Right lobe of liver (tissue), 6 donors: ENCODE measurements around the gene CFAP161. TPM values are rescaled to one million over a fixed set of nuclear protein-coding genes. Genes with fewer than 3 reads are reported as not detected.

Experiments
- ATAC-seq, 4 donors: fragments of 200-7000 bp; cut with Tn5 transposase; one replicate each; pipeline ENCODE4 v1.9.1; 2020; ENCODE audit warnings: mild to moderate bottlenecking in 4 of 4, moderate library complexity in 4 of 4
- DNase-seq, 3 donors: peaks; one replicate each; pipeline ENCODE4 v3.0.0-alpha.2; 2020
- H3K27ac ChIP-seq, 3 donors: fragments of 200-600 bp; one replicate each; pipeline ENCODE4 v1.8.0; 2022
- H3K27me3 ChIP-seq, 2 donors: fragments of 200-600 bp; one replicate each; pipeline ENCODE4 v1.8.0; 2022
- H3K36me3 ChIP-seq, 4 donors: fragments of 200-600 bp; sonication (generic) in 1 of 4; one replicate each; pipeline versions ENCODE4 v1.5.1 to v1.8.0; 2017 to 2022; ENCODE audit warnings: control low read depth in 1 of 4
- H3K4me1 ChIP-seq, 4 donors: fragments of 200-600 bp; sonication (generic) in 1 of 4; one replicate each; pipeline versions ENCODE4 v1.5.1 to v1.8.0; 2017 to 2022; ENCODE audit warnings: control low read depth in 1 of 4
- H3K4me3 ChIP-seq, 3 donors: fragments of 200-600 bp; one replicate each; pipeline ENCODE4 v1.8.0; 2022
- H3K9me3 ChIP-seq, 4 donors: fragments of 200-600 bp; sonication (generic) in 1 of 4; one replicate each; pipeline versions ENCODE4 v1.5.1 to v1.8.0; 2017 to 2022; ENCODE audit warnings: control low read depth in 1 of 4
- POLR2A ChIP-seq: fragments of 450-650 bp; IDR thresholded peaks from one replicate; pipeline ENCODE4 v1.6.1; 2017; ENCODE audit warnings: antibody characterized with exemption, mild to moderate bottlenecking
- WGBS: methylation state at CpG from one replicate; pipeline ENCODE4 v1.1.6; 2018; ENCODE audit warnings: low coverage, low lambda C conversion rate; ENCODE audit not compliant: insufficient coverage; ENCODE audit errors: missing lambda C conversion rate; 5-methylcytosine and 5-hydroxymethylcytosine counted together
- intact Hi-C, 2 donors: fragments of 100-400 bp; cut with DNase I; formaldehyde crosslinking; loops; one replicate each; pipeline versions ENCODE4 v1.11.2 to v1.14.1; 2022
- total RNA-seq, 6 experiments: library from RNA; depleted of rRNA in 2 of 6; stranded (reverse); fragments of >200 nt in 2 of 6; fragmentation: NEBNext Ultra II Directional in 3 of 6; extraction: Animal tissue kit (Norgen Biotek cat#: 25700) in 3 of 6; gene quantifications; one replicate each; pipeline versions ENCODE4 v1.1.0 to v1.2.4, GENCODE V29; 2016 to 2023
- TF ChIP-seq, protein P1 (sequence below), 4 donors: fragments of 200-600 bp in 3 of 4; fragments of 450-650 bp in 1 of 4; IDR thresholded peaks; one replicate each; pipeline versions ENCODE4 v1.5.1 to v1.8.0; 2016 to 2022; ENCODE audit warnings: antibody characterized with exemption in 4 of 4, mild to moderate bottlenecking in 2 of 4
- donor health status: DM: no; HTN: yes; CAD: no.
- donor health status: DM: no; HTN: no; CAD: no.
- donor health status: DM: no; HTN: no; CAD: no.
- donor health status: DM: no; HTN: yes; CAD: no.
- donor health status: DM: no; HTN: yes; CAD: no.

Gene CFAP161
- total RNA-seq, 6 experiments from 2014 or later: 0.25 to 0.42 TPM; not detected in 4

GRCh38 chr15:81107889-81108288 is 26.2 kb upstream of the CFAP161 start:
- H3K27ac ChIP-seq: no peak overlapping the region
- no peak for TF ChIP-seq POLR2A
- TF ChIP-seq, protein P1, sequence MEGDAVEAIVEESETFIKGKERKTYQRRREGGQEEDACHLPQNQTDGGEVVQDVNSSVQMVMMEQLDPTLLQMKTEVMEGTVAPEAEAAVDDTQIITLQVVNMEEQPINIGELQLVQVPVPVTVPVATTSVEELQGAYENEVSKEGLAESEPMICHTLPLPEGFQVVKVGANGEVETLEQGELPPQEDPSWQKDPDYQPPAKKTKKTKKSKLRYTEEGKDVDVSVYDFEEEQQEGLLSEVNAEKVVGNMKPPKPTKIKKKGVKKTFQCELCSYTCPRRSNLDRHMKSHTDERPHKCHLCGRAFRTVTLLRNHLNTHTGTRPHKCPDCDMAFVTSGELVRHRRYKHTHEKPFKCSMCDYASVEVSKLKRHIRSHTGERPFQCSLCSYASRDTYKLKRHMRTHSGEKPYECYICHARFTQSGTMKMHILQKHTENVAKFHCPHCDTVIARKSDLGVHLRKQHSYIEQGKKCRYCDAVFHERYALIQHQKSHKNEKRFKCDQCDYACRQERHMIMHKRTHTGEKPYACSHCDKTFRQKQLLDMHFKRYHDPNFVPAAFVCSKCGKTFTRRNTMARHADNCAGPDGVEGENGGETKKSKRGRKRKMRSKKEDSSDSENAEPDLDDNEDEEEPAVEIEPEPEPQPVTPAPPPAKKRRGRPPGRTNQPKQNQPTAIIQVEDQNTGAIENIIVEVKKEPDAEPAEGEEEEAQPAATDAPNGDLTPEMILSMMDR (IDR thresholded peaks at IDR 0.05): no peak
- intact Hi-C loops: loop anchor here (5.0 to 10.0 kb wide), 3 partner anchors 111 to 157 kb away; no protein-coding TSS in a partner anchor
- 62% methylated on average over 4 of the region's 4 CpGs for WGBS
- peaks cover 0 to 2% (median under 1%) of the 10 kb centered on the region in 4 donors for H3K4me1 ChIP-seq
- H3K27me3 ChIP-seq: no peaks in the 10 kb centered on the region
- H3K36me3 ChIP-seq: no peaks in the 10 kb centered on the region
- no peak for DNase-seq
- ATAC-seq: peak in 3 of 4 donors; percentile 31 to 42 (median 33)
- H3K9me3 ChIP-seq: no peaks in the 10 kb centered on the region
- H3K4me3 ChIP-seq: no peak overlapping the region

DNA sequence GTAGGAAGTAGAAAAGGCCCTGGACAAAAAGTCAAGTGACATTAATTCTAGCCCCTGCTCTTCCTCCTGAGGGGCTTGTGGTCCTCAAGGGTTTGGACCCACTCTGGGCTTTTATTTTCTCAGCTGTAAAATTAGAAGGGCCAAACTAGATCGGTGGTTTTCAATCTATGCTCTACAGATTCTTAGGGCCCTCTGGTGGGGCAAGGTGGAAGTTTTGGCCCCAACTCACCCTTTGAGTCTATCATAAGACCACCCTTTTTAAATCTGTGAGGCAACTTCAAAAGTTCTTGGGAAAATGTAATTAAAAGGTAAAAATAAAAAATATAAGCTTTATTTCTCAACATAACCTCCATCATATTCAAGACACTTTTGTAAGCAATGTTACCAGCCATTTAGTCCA is 25.6 kb upstream of the CFAP161 start:
- H3K4me3 ChIP-seq: no peak overlapping the region
- no peaks in the 10 kb centered on the region for H3K27me3 ChIP-seq
- WGBS: 13% methylated on average over 1 of the region's 1 CpG
- TF ChIP-seq POLR2A: no peak
- TF ChIP-seq, protein P1 (IDR thresholded peaks at IDR 0.05): peak; percentile 44 to 53 (median 51)
- ATAC-seq (peak in 3 of 4 donors; percentile 21 to 42 (median 41)), DNase-seq (no peak)
- no peaks in the 10 kb centered on the region for H3K9me3 ChIP-seq
- H3K27ac ChIP-seq: no peak overlapping the region
- no peaks in the 10 kb centered on the region for H3K36me3 ChIP-seq
- peaks cover 0 to 7% (median 2%) of the 10 kb centered on the region in 4 donors for H3K4me1 ChIP-seq
- intact Hi-C loops: loop anchor here (5.0 to 10.0 kb wide), 3 partner anchors 111 to 156 kb away; no protein-coding TSS in a partner anchor

DNA sequence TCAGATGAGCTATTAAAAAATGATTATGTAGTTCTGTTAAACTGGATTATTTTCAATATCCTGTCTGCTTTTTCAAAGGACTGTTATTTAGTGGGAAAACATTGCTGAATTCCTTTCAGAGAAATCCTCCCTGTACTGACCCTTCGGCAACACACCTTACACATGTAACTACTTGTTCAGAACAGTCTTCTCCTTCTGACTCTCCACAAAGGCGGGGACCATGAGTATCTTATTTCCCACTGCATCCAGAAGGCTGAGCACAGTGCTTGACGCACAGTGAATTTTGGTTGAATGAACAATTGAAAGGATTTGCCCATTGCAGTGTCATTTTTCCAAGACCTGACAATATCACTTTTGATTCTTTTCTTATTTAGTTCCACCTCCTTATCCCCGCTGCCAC is 23.1 kb upstream of the CFAP161 start:
- TF ChIP-seq, protein P1 (IDR thresholded peaks at IDR 0.05): no peak
- no peak for TF ChIP-seq POLR2A
- WGBS: 73% methylated on average over 4 of the region's 4 CpGs
- H3K9me3 ChIP-seq: no peaks in the 10 kb centered on the region
- H3K4me1 ChIP-seq: peaks cover 0 to 14% (median 5%) of the 10 kb centered on the region in 4 donors
- intact Hi-C loops: loop anchor here in 1 of 2 donors (5.0 kb wide), 1 partner anchor 156 kb away; no protein-coding TSS in a partner anchor
- ATAC-seq (no peak), DNase-seq (no peak)
- H3K36me3 ChIP-seq: no peaks in the 10 kb centered on the region
- no peaks in the 10 kb centered on the region for H3K27me3 ChIP-seq
- H3K4me3 ChIP-seq: no peak overlapping the region
- no peak overlapping the region for H3K27ac ChIP-seq

DNA sequence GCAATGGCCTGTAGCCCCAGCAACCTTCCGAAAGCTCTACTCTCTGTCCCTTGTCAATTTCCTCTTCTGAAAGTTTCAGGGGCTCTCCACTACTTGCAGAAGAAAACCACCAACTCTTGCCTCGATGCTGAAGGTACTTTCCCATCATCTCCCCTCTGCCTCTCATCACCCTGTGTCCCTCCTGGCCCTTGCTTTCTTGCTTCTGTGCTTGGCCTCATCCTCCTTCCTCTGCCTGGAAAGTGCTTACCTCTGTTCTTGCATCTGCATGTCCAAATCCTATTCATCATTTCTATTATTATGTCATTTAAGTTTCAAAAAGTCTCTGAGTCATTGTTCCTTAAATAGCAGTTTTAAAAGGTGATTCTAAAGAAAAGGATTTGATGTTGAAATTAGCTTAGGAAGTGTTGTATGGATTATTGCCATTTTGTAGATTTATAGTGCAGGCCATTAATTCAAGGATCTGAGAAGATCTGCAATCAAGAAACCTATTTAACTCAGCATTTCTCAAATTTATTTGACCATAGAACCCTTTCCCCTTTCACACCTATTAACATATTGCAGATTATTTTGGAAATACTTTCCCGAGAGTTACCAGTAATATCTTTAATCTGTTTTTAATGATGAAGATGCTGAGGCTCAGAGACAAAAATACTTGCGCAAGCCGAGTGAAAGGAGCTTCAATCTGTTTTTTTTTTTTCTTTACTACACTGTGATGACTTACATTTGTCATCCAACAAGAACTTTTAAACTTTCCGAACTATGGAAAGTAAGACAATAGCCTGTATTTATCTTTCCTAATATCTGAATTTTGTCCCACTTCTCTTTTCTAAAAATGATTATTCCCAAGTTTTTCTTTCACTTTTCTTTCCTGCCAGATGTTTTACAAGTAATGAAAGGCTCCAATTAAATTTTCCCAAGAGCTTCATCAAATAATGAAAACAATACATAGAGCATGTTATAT is 22.3 kb upstream of the CFAP161 start:
- DNase-seq: no peak
- intact Hi-C loops: loop anchor here in 1 of 2 donors (5.0 kb wide), 1 partner anchor 156 kb away; no protein-coding TSS in a partner anchor
- ATAC-seq: no peak
- peaks cover 0 to 14% (median 5%) of the 10 kb centered on the region in 4 donors for H3K4me1 ChIP-seq
- H3K27ac ChIP-seq: no peak overlapping the region
- TF ChIP-seq, protein P1 (IDR thresholded peaks at IDR 0.05): no peak
- TF ChIP-seq POLR2A: no peak
- 65% methylated on average over 6 of the region's 6 CpGs for WGBS
- H3K36me3 ChIP-seq: no peaks in the 10 kb centered on the region
- H3K4me3 ChIP-seq: no peak overlapping the region
- H3K9me3 ChIP-seq: no peaks in the 10 kb centered on the region
- no peaks in the 10 kb centered on the region for H3K27me3 ChIP-seq
